SJSA1 (cell line): ENCODE measurements around the gene ACAT2. TPM values are rescaled to one million over a fixed set of nuclear protein-coding genes. Genes with fewer than 3 reads are reported as not detected.
"Not testable (repeated sequence)": the region's sequence is repeated elsewhere in the genome, so short reads cannot be mapped to it uniquely, and the experiment has no call there.

Experiments
- DNase-seq, 2 experiments: peaks; one replicate each; pipeline ENCODE4 v3.0.0-alpha.2; 2015 to 2020; ENCODE audit warnings: low spot score in 2 of 2, low read depth in 1 of 2
- H3K27ac ChIP-seq: fragments of 250-450 bp; sonication (Bioruptor Pico); 2 replicates; pipeline ENCODE4 v1.5.1; 2020; ENCODE audit warnings: mild to moderate bottlenecking, moderate library complexity
- H3K27me3 ChIP-seq: fragments of 250-450 bp; sonication (Bioruptor Pico); replicated peaks from 2 replicates; pipeline ENCODE4 v1.5.1; 2020; ENCODE audit warnings: mild to moderate bottlenecking, moderate library complexity
- H3K36me3 ChIP-seq: fragments of 250-450 bp; sonication (Bioruptor Pico); 2 replicates; pipeline ENCODE4 v1.5.1; 2020; ENCODE audit warnings: mild to moderate bottlenecking
- H3K4me1 ChIP-seq: fragments of 250-450 bp; sonication (Bioruptor Pico); replicated peaks from 2 replicates; pipeline ENCODE4 v1.6.1; 2021; ENCODE audit warnings: mild to moderate bottlenecking
- H3K4me3 ChIP-seq: fragments of 250-450 bp; sonication (Bioruptor Pico); 2 replicates; pipeline ENCODE4 v1.5.1; 2020; ENCODE audit warnings: mild to moderate bottlenecking
- H3K9me3 ChIP-seq: fragments of 250-450 bp; sonication (Bioruptor Pico); replicated peaks from 2 replicates; pipeline ENCODE4 v1.5.1; 2020; ENCODE audit warnings: mild to moderate bottlenecking
- total RNA-seq: library from RNA; depleted of rRNA; stranded (reverse); fragments of >200 nt; shearing (Covaris generic); gene quantifications from 2 replicates; pipeline ENCODE4 v1.2.3, GENCODE V29; 2014

Gene ACAT2
- total RNA-seq, 1 experiment from 2014 or later = 81.8 TPM

DNA sequence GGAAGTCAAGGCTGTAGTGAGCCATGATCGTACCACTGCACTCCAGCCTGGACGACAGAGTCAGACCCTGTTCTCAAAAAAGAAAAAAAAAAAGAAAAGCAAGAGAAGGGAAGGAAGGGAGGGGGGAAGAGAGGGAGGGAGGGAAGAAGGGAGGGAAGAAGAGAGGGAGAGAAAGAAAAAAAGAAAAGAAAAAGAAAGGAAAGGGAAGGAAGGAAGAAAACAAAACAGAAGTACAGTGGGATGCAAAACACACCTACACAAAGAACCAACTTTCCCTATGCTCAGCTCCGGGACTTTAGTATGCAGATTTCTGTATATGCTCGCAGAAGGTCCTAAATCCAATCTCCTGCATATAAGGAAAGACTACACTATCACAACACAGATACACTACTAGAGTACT is 37.1 kb upstream of the ACAT2 start:
- H3K36me3 ChIP-seq = peaks cover 34% of the 10 kb centered on the region
- peaks cover 19% of the 10 kb centered on the region for H3K4me1 ChIP-seq

DNA sequence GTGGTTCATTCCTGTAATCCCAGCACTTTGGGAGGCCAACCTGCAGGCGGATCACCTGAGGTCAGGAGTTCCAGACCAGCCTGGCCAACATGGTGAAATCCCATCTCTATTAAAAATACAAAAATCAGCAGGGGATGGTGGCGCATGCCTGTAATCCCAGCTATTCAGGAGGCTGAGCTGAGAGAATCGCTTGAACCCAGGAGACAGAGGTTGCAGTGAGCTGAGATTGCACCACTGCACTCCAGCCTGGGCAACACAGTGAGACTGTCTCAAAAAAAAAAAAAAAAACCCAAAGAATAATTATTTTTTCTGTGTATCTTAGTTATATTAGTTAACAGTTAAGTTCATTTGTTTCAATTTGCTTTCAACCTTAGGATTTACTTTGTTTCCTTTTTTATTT is 36.6 kb upstream of the ACAT2 start:
- DNase-seq, H3K27ac ChIP-seq, H3K4me3 ChIP-seq, H3K9me3 ChIP-seq, H3K27me3 ChIP-seq: not testable (repeated sequence)
- peaks cover 19% of the 10 kb centered on the region for H3K4me1 ChIP-seq
- H3K36me3 ChIP-seq = peaks cover 37% of the 10 kb centered on the region

More for the DNA sequence above, 37.1 kb upstream of the ACAT2 start:
- Histone ChIP-seq H3K27me3 (no peaks in the 10 kb centered on the region), H3K27ac (no peak overlapping the region), H3K9me3 (peaks cover 5% of the 10 kb centered on the region), H3K4me3 (no peak overlapping the region)
- no peak for DNase-seq

DNA sequence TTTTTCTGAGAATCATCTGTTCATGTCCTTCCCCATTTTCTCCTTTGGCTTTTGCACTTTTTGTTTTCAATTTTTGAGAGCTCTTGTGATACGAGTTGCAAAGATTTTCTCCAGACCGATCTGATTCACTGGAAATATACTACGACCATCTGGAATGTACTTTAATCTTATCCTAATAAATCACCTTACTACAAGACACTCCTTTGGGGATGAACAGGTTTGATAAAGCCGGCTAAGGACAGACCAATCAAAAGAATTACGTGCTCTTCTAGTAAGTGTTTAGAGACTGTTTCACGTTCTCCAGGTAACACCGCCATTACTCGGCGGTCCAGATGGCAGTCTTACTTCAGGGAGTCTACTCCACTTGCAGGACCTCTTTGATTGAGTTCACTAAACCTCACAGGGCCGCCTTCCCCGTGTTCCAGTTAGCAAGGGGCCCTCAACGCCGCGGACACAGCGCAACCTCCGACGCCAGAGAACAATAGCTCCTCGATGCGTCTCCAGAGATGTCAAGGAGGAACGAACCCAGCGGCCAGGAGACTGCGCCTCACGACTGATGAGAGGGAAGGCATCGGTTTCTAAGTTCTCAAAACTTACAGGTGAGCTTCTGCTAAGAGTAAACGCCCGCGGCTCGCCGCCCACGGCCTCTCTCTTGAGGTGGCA is 35.5 kb upstream of the ACAT2 start:
- Histone ChIP-seq H3K9me3 (peaks cover 5% of the 10 kb centered on the region), H3K27ac (peak overlapping the region; percentile 96), H3K36me3 (peaks cover 43% of the 10 kb centered on the region), H3K4me1 (peaks cover 19% of the 10 kb centered on the region), H3K4me3 (peak overlapping the region; percentile 100), H3K27me3 (no peaks in the 10 kb centered on the region)
- DNase-seq = no peak

DNA sequence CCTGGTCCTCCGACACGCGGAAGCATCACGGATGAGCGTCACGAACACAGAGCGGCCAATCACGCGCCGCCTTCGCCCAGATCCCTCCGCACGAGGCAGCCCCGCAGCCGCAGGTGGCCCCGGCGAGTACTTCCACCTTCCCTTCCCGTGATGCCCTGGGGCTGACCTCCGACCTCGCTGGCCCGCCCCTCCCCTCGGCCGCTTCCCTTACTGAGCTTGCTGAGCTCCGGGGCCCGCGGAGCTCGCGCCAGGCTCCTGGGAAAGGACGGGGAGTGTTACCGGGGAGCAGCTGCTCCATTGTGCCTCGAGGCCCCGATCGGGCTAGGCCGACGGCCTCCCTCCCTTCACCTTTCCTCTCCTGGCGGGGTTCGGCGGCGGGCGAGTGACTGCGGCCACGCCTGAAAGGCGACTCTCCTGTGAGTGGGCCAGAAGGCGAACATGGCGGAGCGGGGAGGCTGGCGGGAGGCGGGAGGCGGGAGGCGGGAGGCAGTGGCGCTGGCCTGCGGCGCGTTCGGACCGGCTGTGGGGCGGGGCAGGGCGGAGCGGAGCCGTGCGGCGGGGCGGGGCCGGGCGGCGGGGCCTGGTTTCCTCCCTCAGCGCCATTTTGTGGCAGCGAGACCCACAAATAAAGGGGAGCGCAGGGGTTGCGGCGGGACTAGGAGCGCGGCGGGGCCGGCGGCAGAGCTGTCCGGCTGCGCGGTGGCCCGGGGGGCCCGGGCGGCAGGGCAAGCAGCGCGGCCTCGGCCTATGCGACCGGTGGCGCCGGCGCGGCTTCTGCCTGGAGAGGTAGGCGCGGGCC is 34.7 kb upstream of the ACAT2 start, which contains the start of gene WTAP:
Gene WTAP (plus strand): TSS at position 589 of the 799 bp plus-strand sequence. CDS start 8,760 bp downstream, outside the sequence.
- peaks cover 5% of the 10 kb centered on the region for H3K9me3 ChIP-seq

GRCh38 chr6:159727717-159728445 is 34.0 kb upstream of the ACAT2 start:
- peak in 1 of 2 experiments; percentile 73 for DNase-seq
- H3K9me3 ChIP-seq = peaks cover 5% of the 10 kb centered on the region
- peaks cover 54% of the 10 kb centered on the region for H3K36me3 ChIP-seq
- H3K27ac ChIP-seq = peak overlapping the region; percentile 96
- H3K27me3 ChIP-seq = no peaks in the 10 kb centered on the region
- peaks cover 19% of the 10 kb centered on the region for H3K4me1 ChIP-seq
- peak overlapping the region; percentile 100 for H3K4me3 ChIP-seq

More for the DNA sequence above, 34.7 kb upstream of the ACAT2 start, which contains the start of gene WTAP:
- DNase-seq = peak; percentile 94 to 96
- Histone ChIP-seq H3K4me3 (peak within 1 kb of the TSS; percentile 100), H3K27me3 (no peaks in the 10 kb centered on the region), H3K27ac (peak within 1 kb of the TSS; percentile 96), H3K36me3 (peaks cover 50% of the 10 kb centered on the region), H3K4me1 (peaks cover 19% of the 10 kb centered on the region)

- Histone ChIP-seq H3K9me3 (peaks cover 5% of the 10 kb centered on the region), H3K27me3 (no peaks in the 10 kb centered on the region), H3K27ac (peak overlapping the region; percentile 96), H3K36me3 (peaks cover 49% of the 10 kb centered on the region), H3K4me1 (peaks cover 19% of the 10 kb centered on the region), H3K4me3 (peak overlapping the region; percentile 100)
- DNase-seq = peak in 1 of 2 experiments; percentile 22
Observed at GRCh38 chr6:159728531-159728964, 33.3 kb upstream of the ACAT2 start.

GRCh38 chr6:159729598-159730331 is 32.1 kb upstream of the ACAT2 start:
- Histone ChIP-seq H3K4me1 (peaks cover 19% of the 10 kb centered on the region), H3K9me3 (peaks cover 5% of the 10 kb centered on the region), H3K36me3 (peaks cover 45% of the 10 kb centered on the region), H3K27me3 (no peaks in the 10 kb centered on the region), H3K27ac (no peak overlapping the region), H3K4me3 (no peak overlapping the region)
- no peak for DNase-seq

DNA sequence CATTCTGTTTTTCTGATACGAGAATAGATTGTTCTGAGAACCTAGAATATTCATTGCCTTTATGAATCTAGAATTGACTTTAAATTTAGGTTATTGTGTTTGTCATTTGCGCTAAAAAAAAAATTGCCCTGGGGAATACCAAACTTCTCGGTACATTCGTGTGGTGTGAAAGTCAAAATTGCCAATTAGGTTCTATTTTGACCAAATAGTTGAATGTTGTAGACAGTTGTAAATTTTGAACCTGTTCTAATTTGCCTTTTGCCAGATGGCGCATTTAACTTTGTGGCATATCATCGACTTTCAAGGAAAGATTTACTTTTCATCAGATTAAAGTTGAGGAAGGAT is 31.5 kb upstream of the ACAT2 start:
- no peak overlapping the region for H3K4me3 ChIP-seq
- no peaks in the 10 kb centered on the region for H3K27me3 ChIP-seq
- DNase-seq = no peak
- H3K4me1 ChIP-seq = peaks cover 19% of the 10 kb centered on the region
- H3K27ac ChIP-seq = no peak overlapping the region
- peaks cover 45% of the 10 kb centered on the region for H3K36me3 ChIP-seq
- H3K9me3 ChIP-seq = peaks cover 5% of the 10 kb centered on the region

GRCh38 chr6:159732550-159732949 is 29.3 kb upstream of the ACAT2 start:
- not testable (repeated sequence) for H3K9me3 ChIP-seq, H3K27ac ChIP-seq, H3K27me3 ChIP-seq, DNase-seq, H3K4me3 ChIP-seq
- H3K4me1 ChIP-seq = peaks cover 13% of the 10 kb centered on the region
- H3K36me3 ChIP-seq = peaks cover 46% of the 10 kb centered on the region

- not testable (repeated sequence) for H3K27me3 ChIP-seq, H3K4me3 ChIP-seq, H3K9me3 ChIP-seq, DNase-seq, H3K27ac ChIP-seq
- Histone ChIP-seq H3K36me3 (peaks cover 49% of the 10 kb centered on the region), H3K4me1 (peaks cover 13% of the 10 kb centered on the region)
Observed at GRCh38 chr6:159733395-159733794, 28.4 kb upstream of the ACAT2 start.

DNA sequence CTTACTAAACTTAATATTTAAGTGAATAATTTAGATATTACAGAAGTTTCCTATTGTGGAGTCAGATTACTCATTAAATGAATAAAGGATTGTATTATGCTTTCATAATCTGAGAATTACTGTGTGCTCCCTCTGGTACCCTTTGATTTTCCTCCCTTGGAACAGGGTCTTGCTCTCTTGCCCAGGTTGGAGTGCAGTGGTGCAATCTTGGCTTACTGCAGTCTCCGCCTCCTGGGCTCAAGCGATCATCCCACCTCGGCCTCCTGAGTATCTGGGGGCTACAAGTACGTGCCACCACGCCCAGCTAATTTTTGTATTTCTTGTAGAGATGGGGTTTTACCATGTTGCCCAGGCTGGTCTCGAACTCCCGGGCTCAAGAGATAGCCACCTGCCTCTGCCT is 24.9 kb upstream of the ACAT2 start:
- no peak for DNase-seq
- Histone ChIP-seq H3K4me1 (no peaks in the 10 kb centered on the region), H3K27ac (no peak overlapping the region), H3K36me3 (peaks cover 63% of the 10 kb centered on the region), H3K27me3 (no peaks in the 10 kb centered on the region), H3K9me3 (no peaks in the 10 kb centered on the region), H3K4me3 (no peak overlapping the region)

DNA sequence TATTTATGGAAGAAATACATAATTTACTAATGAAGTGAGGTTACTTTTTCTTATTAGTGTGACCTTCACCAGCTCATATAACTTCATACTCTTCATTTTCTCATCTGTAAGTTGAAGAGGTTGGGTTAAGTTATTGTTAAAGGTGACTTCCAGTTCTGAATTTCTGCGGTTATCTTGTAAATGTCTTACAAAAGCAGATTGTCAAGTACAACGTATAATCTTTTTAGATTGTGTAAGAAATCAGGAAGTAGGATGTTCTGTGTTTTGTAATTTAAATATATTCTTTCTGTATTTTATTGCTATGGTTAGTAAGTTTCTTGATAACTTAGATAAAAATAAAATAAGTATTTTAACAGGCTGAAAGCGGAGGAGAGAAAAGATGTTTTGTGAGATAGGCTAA is 22.5 kb upstream of the ACAT2 start:
- H3K27me3 ChIP-seq = no peaks in the 10 kb centered on the region
- no peak overlapping the region for H3K27ac ChIP-seq
- H3K4me1 ChIP-seq = no peaks in the 10 kb centered on the region
- H3K4me3 ChIP-seq = no peak overlapping the region
- H3K9me3 ChIP-seq = no peaks in the 10 kb centered on the region
- H3K36me3 ChIP-seq = peaks cover 81% of the 10 kb centered on the region
- DNase-seq = no peak

- H3K36me3 ChIP-seq = peaks cover 97% of the 10 kb centered on the region
- H3K27me3 ChIP-seq = no peaks in the 10 kb centered on the region
- H3K4me1 ChIP-seq = no peaks in the 10 kb centered on the region
- H3K27ac ChIP-seq = no peak overlapping the region
- no peak for DNase-seq
- H3K4me3 ChIP-seq = no peak overlapping the region
- H3K9me3 ChIP-seq = no peaks in the 10 kb centered on the region
Observed at GRCh38 chr6:159742165-159742564, 19.7 kb upstream of the ACAT2 start.
